Measurements from ENCODE around the gene MEF2D. TPM values are rescaled to one million over a fixed set of nuclear protein-coding genes. Genes with fewer than 3 reads are reported as not detected.

The MEF2D gene
- total RNA-seq, 1 donor from 2014 or later: 10.6 TPM

- no peak overlapping the region for H3K4me3 ChIP-seq (ENCODE audit: low read depth, low read length)
- TF ChIP-seq CTCF (conservative IDR thresholded peaks at IDR 0.05; ENCODE audit: low read depth, low read length): no peak
- DNase-seq (ENCODE audit: low read depth): no peak
Observed at GRCh38 chr1:156493742-156494141, 6.8 kb downstream of the MEF2D start.

- no peak overlapping the region for H3K4me3 ChIP-seq (ENCODE audit: low read depth, low read length)
- no peak for TF ChIP-seq CTCF (conservative IDR thresholded peaks at IDR 0.05; ENCODE audit: low read depth, low read length)
- no peak for DNase-seq (ENCODE audit: low read depth)
Observed at GRCh38 chr1:156493154-156493631, 7.4 kb downstream of the MEF2D start.

- DNase-seq (ENCODE audit: low read depth): no peak
- H3K4me3 ChIP-seq (ENCODE audit: low read depth, low read length): no peak overlapping the region
- TF ChIP-seq CTCF (conservative IDR thresholded peaks at IDR 0.05; ENCODE audit: low read depth, low read length): no peak
Observed at GRCh38 chr1:156492591-156493080, 7.9 kb downstream of the MEF2D start.

- DNase-seq (ENCODE audit: low read depth): no peak
- no peak for TF ChIP-seq CTCF (conservative IDR thresholded peaks at IDR 0.05; ENCODE audit: low read depth, low read length)
- no peak overlapping the region for H3K4me3 ChIP-seq (ENCODE audit: low read depth, low read length)
Observed at GRCh38 chr1:156492013-156492590, 8.5 kb downstream of the MEF2D start.

GRCh38 chr1:156491151-156491949 lies 9.2 kb downstream of the MEF2D start:
- no peak for DNase-seq (ENCODE audit: low read depth)
- TF ChIP-seq CTCF (conservative IDR thresholded peaks at IDR 0.05; ENCODE audit: low read depth, low read length): no peak
- H3K4me3 ChIP-seq (ENCODE audit: low read depth, low read length): no peak overlapping the region

- peak; percentile 4 for TF ChIP-seq CTCF (conservative IDR thresholded peaks at IDR 0.05; ENCODE audit: low read depth, low read length)
- no peak for DNase-seq (ENCODE audit: low read depth)
- no peak overlapping the region for H3K4me3 ChIP-seq (ENCODE audit: low read depth, low read length)
Observed at GRCh38 chr1:156490401-156491032, 10.1 kb downstream of the MEF2D start.
